ENCODE measurements around the gene SBNO1. TPM values are rescaled to one million over a fixed set of nuclear protein-coding genes. Genes with fewer than 3 reads are reported as not detected.

SBNO1 gene
- total RNA-seq, 6 experiments from 2014 or later, result 32.3 to 38.2 (median 35.3) TPM

DNA sequence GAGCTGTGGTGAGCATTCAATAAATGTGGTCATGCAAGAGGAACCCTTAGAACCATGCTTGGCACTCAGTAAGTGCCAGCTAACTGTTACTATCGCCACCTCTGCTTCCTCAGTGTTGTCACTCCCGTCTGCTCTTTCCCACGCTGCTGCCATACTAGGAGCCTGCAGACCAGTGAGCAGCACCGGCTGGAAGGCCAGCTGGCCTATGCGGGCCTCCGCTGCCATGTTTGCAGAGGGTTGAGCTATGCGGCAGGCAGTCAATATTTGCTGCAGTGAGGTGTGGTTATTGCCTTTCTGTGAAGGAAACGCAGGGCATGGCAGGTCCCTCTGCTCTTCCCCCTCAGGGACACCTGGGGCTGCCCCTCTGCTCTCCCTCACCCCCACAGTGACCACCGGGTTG is 32.3 kb upstream of the SBNO1 start:
- H3K27ac Mint-ChIP-seq, result peak overlapping the region; percentile 84; the same call in 1 of the 2 replicates
- H3K36me3 Mint-ChIP-seq (ENCODE audit: low read depth), result peaks cover 37% of the 10 kb centered on the region

DNA sequence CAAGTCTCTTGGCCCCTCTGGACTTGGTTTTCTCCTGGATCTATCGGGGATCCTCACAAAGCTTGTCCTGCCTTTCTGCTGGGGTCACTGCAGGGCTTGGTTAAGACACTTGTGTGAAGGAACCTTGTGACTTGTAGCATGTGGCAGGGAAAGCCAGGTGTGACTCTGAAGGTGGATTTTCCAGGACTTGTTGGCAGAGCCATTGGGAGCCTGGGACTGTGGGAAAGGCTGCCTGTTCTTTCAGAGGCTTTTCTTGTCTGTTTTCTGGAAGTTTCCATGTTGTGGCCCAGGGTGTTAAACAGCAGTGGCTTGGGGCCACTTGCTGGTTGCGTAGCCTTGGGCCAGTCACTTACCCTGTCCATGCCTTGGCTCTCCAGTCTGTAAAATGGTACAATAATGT is 31.9 kb upstream of the SBNO1 start:
- no peak overlapping the region for H3K4me3 Mint-ChIP-seq
- TF ChIP-seq, protein P1, sequence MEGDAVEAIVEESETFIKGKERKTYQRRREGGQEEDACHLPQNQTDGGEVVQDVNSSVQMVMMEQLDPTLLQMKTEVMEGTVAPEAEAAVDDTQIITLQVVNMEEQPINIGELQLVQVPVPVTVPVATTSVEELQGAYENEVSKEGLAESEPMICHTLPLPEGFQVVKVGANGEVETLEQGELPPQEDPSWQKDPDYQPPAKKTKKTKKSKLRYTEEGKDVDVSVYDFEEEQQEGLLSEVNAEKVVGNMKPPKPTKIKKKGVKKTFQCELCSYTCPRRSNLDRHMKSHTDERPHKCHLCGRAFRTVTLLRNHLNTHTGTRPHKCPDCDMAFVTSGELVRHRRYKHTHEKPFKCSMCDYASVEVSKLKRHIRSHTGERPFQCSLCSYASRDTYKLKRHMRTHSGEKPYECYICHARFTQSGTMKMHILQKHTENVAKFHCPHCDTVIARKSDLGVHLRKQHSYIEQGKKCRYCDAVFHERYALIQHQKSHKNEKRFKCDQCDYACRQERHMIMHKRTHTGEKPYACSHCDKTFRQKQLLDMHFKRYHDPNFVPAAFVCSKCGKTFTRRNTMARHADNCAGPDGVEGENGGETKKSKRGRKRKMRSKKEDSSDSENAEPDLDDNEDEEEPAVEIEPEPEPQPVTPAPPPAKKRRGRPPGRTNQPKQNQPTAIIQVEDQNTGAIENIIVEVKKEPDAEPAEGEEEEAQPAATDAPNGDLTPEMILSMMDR (IDR thresholded peaks at IDR 0.05), result no peak
- peaks cover 48% of the 10 kb centered on the region for H3K4me1 Mint-ChIP-seq (ENCODE audit: low read depth)
- H3K27ac Mint-ChIP-seq, result peak overlapping the region; percentile 26
- peaks cover 41% of the 10 kb centered on the region for H3K36me3 Mint-ChIP-seq (ENCODE audit: low read depth)
- no peaks in the 10 kb centered on the region for H3K9me3 Mint-ChIP-seq
- no peak for DNase-seq
- no peaks in the 10 kb centered on the region for H3K27me3 Mint-ChIP-seq (ENCODE audit: insufficient read depth)

More for the DNA sequence above, 32.3 kb upstream of the SBNO1 start:
- TF ChIP-seq, protein P1 (IDR thresholded peaks at IDR 0.05), result no peak
- DNase-seq, result no peak
- no peaks in the 10 kb centered on the region for H3K9me3 Mint-ChIP-seq
- no peak overlapping the region for H3K4me3 Mint-ChIP-seq
- peaks cover 44% of the 10 kb centered on the region for H3K4me1 Mint-ChIP-seq (ENCODE audit: low read depth)
- no peaks in the 10 kb centered on the region for H3K27me3 Mint-ChIP-seq (ENCODE audit: insufficient read depth)

DNA sequence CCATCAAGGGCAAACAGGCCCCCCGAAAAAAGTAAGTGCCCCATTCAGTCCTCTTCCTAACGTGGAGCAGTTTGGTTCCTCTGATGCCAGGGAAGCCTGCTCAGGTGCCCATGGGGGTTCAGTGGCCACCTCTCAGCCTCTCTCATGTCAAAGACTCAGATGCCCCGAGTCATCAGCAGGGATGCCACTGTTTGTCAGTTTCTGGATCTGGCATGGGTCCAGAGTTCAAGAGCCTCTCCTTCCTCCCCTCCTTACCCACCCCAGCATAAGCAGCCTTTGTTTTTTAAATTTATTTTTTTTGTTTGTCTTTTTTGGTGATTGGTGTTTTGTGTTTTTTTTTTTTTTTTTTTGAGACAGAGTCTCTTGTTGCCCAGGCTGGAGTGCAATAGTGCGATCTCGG is 30.6 kb upstream of the SBNO1 start:
- TF ChIP-seq, protein P1 (IDR thresholded peaks at IDR 0.05), result no peak
- no peak for DNase-seq
- Mint-ChIP-seq H3K4me1 (ENCODE audit: low read depth) (peaks cover 61% of the 10 kb centered on the region), H3K27me3 (ENCODE audit: insufficient read depth) (no peaks in the 10 kb centered on the region), H3K36me3 (ENCODE audit: low read depth) (peaks cover 54% of the 10 kb centered on the region), H3K9me3 (no peaks in the 10 kb centered on the region), H3K4me3 (no peak overlapping the region), H3K27ac (peak overlapping the region; percentile 51; the same call in 1 of the 2 replicates)

DNA sequence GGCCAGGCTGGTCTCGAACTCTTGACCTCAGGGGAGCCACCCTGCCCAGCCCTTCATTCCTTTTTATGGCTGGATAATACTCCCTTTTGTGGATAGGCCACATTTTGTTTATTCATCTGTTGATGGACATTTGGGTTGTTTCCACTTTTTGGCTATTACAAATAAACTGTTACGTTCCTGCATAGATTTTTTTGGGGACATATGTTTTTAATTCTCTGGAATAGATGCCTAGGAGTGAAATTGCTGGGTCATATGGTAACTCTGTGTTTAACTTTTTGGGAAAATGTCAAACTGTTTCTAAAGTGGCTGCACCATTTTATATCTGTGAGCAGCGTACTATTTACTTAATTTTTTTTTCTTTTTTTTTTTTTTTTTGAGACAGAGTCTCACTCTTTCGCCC is 29.1 kb upstream of the SBNO1 start:
- Mint-ChIP-seq H3K4me1 (ENCODE audit: low read depth) (peaks cover 60% of the 10 kb centered on the region), H3K27me3 (ENCODE audit: insufficient read depth) (no peaks in the 10 kb centered on the region), H3K36me3 (ENCODE audit: low read depth) (peaks cover 54% of the 10 kb centered on the region), H3K4me3 (no peak overlapping the region), H3K27ac (no peak overlapping the region; the same call in 1 of the 2 replicates), H3K9me3 (no peaks in the 10 kb centered on the region)
- TF ChIP-seq, protein P1 (IDR thresholded peaks at IDR 0.05), result no peak
- DNase-seq, result no peak

DNA sequence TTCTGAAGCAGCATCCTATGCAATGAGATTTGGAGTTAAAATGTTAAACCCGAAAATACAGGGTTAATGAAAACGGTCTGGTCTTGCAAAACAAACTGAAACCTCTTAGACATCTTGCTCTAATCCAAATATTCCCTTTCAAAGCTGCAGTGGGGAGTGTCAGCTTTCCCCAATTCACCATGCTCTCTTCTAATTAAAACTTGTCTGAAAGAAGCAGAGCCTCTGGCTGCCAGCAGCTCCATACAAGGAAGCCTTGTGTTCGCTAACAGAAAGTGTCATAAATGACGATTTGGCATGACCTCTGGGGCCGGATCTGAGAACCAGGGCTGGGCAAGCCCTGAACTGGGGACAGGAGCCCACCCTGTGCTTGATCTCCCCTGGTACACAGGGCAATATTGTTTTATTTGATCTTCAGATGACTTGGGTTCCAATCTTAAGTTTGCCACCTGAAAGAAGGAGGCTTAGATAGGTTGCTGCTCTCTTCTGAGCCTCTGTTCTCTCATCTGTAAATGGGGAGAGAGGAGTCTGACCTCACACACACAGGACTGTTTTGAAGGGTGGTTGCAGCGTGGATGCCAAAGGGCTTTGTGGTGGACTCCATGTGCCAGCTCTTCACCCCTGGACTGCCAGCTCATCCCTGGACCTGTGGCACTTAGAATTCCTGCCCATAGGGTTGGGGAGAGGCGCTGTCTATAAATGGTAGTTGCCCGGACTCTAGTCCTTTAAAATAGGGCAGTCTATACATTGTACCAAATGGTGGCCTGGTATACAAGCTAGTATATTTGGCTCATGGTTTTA is 27.1 kb upstream of the SBNO1 start:
- peak overlapping the region; percentile 52 for H3K27ac Mint-ChIP-seq
- no peak for DNase-seq
- H3K27me3 Mint-ChIP-seq (ENCODE audit: insufficient read depth), result peaks cover 2% of the 10 kb centered on the region
- peak overlapping the region; percentile 34 for H3K4me3 Mint-ChIP-seq
- no peaks in the 10 kb centered on the region for H3K9me3 Mint-ChIP-seq
- peaks cover 54% of the 10 kb centered on the region for H3K36me3 Mint-ChIP-seq (ENCODE audit: low read depth)
- H3K4me1 Mint-ChIP-seq (ENCODE audit: low read depth), result peaks cover 61% of the 10 kb centered on the region
- TF ChIP-seq, protein P1 (IDR thresholded peaks at IDR 0.05), result no peak

Measured in HFFc6 (cell line).